Activated CD4-positive, alpha-beta T cell treated with anti-CD3 and anti-CD28 coated beads, Interleukin-2, amount 10 ng/mL, durations not matched to agents 7 days and 5 days (primary cell): ENCODE results near the gene TRMT2A. TPM values are rescaled to one million over a fixed set of nuclear protein-coding genes. Genes with fewer than 3 reads are reported as not detected.

Experiments
- CTCF ChIA-PET: fragments of 350-600 bp; sonication (Branson Sonifier 250); formaldehyde crosslinking; loops from one replicate; lab custom pipeline; 2021; ENCODE audit warnings: antibody characterized with exemption; lab: Charles Lee
- POLR2A ChIA-PET: fragments of 350-600 bp; sonication (Branson Sonifier 250); formaldehyde crosslinking; loops from one replicate; lab custom pipeline; 2021; ENCODE audit warnings: antibody characterized with exemption; lab: Charles Lee
- DNase-seq: peaks from one replicate; pipeline ENCODE4 v3.0.0-alpha.2; 2020
- H3K27ac Mint-ChIP-seq: one replicate; pipeline ENCODE4 v1.8.0; 2021; ENCODE audit warnings: mild to moderate bottlenecking, moderate library complexity, mixed read lengths
- H3K27me3 Mint-ChIP-seq: one replicate; pipeline ENCODE4 v1.8.0; 2021; ENCODE audit warnings: mixed read lengths
- H3K36me3 Mint-ChIP-seq: one replicate; pipeline ENCODE4 v1.8.0; 2021; ENCODE audit warnings: low read depth, mixed read lengths
- H3K4me1 Mint-ChIP-seq: one replicate; pipeline ENCODE4 v1.8.0; 2021; ENCODE audit warnings: mixed read lengths
- H3K4me3 Mint-ChIP-seq: one replicate; pipeline ENCODE4 v1.8.0; 2021; ENCODE audit warnings: mild to moderate bottlenecking, moderate library complexity, mixed read lengths
- H3K9me3 Mint-ChIP-seq: one replicate; pipeline ENCODE4 v1.8.0; 2021; ENCODE audit warnings: mixed read lengths
- total RNA-seq, 2 experiments: library from RNA; stranded (reverse); gene quantifications; one replicate each; pipeline ENCODE4 v1.2.3, GENCODE V29; 2021

Gene TRMT2A
- total RNA-seq, 2 experiments from 2014 or later, result 85.5 to 91.4 TPM

GRCh38 chr22:20087319-20088262 is 29.4 kb downstream of the TRMT2A start:
- peaks cover 53% of the 10 kb centered on the region for H3K36me3 Mint-ChIP-seq
- H3K4me1 Mint-ChIP-seq, result peaks cover 35% of the 10 kb centered on the region
- CTCF ChIA-PET, result no interaction called here

GRCh38 chr22:20086763-20087162 is 30.3 kb downstream of the TRMT2A start:
- no peak overlapping the region for H3K4me3 Mint-ChIP-seq
- CTCF ChIA-PET, result interaction anchor here (1.2 kb wide), 1 partner anchor 24 kb away, joined by 6 read pairs; no protein-coding TSS in a partner anchor
- no peak for DNase-seq
- POLR2A ChIA-PET, result no interaction called here
- no peak overlapping the region for H3K27ac Mint-ChIP-seq
- no peaks in the 10 kb centered on the region for H3K27me3 Mint-ChIP-seq
- peaks cover 45% of the 10 kb centered on the region for H3K36me3 Mint-ChIP-seq
- no peaks in the 10 kb centered on the region for H3K9me3 Mint-ChIP-seq
- H3K4me1 Mint-ChIP-seq, result peaks cover 43% of the 10 kb centered on the region

More at GRCh38 chr22:20087319-20088262, 29.4 kb downstream of the TRMT2A start:
- Mint-ChIP-seq H3K27ac (no peak overlapping the region), H3K9me3 (no peaks in the 10 kb centered on the region), H3K4me3 (no peak overlapping the region), H3K27me3 (no peaks in the 10 kb centered on the region)
- POLR2A ChIA-PET, result no interaction called here
- no peak for DNase-seq

- peaks cover 44% of the 10 kb centered on the region for H3K4me1 Mint-ChIP-seq
- H3K36me3 Mint-ChIP-seq, result peaks cover 43% of the 10 kb centered on the region
- no peak for DNase-seq
- H3K4me3 Mint-ChIP-seq, result no peak overlapping the region
- ChIA-PET CTCF (interaction anchor here (0.9 to 1.2 kb wide), 2 partner anchors 25 to 43 kb away, joined by 4 to 6 read pairs; no protein-coding TSS in a partner anchor), POLR2A (no interaction called here)
- no peak overlapping the region for H3K27ac Mint-ChIP-seq
- H3K27me3 Mint-ChIP-seq, result no peaks in the 10 kb centered on the region
- H3K9me3 Mint-ChIP-seq, result no peaks in the 10 kb centered on the region
Measured at GRCh38 chr22:20086101-20086599, 30.9 kb downstream of the TRMT2A start.

- H3K4me3 Mint-ChIP-seq, result no peak overlapping the region
- peaks cover 47% of the 10 kb centered on the region for H3K4me1 Mint-ChIP-seq
- no peak for DNase-seq
- ChIA-PET POLR2A (no interaction called here), CTCF (interaction anchor here (0.9 to 1.2 kb wide), 2 partner anchors 25 to 44 kb away, joined by 4 to 6 read pairs; no protein-coding TSS in a partner anchor)
- peaks cover 39% of the 10 kb centered on the region for H3K36me3 Mint-ChIP-seq
- H3K9me3 Mint-ChIP-seq, result no peaks in the 10 kb centered on the region
- no peak overlapping the region for H3K27ac Mint-ChIP-seq
- no peaks in the 10 kb centered on the region for H3K27me3 Mint-ChIP-seq
Measured at GRCh38 chr22:20085651-20086050, 31.4 kb downstream of the TRMT2A start.

GRCh38 chr22:20084547-20085413 is 32.2 kb downstream of the TRMT2A start:
- POLR2A ChIA-PET, result no interaction called here
- CTCF ChIA-PET, result interaction anchor here (0.8 to 1.2 kb wide), 3 partner anchors 11 to 45 kb away, joined by 3 to 4 read pairs (median 3); partner anchors contain the start of gene RANBP1
- H3K36me3 Mint-ChIP-seq, result peaks cover 32% of the 10 kb centered on the region
- H3K4me1 Mint-ChIP-seq, result peaks cover 48% of the 10 kb centered on the region
- DNase-seq, result peak; percentile 35
- no peaks in the 10 kb centered on the region for H3K27me3 Mint-ChIP-seq
- H3K4me3 Mint-ChIP-seq, result no peak overlapping the region
- no peaks in the 10 kb centered on the region for H3K9me3 Mint-ChIP-seq
- no peak overlapping the region for H3K27ac Mint-ChIP-seq

GRCh38 chr22:20083891-20084546 is 33.0 kb downstream of the TRMT2A start:
- Mint-ChIP-seq H3K27ac (no peak overlapping the region), H3K4me3 (no peak overlapping the region), H3K9me3 (no peaks in the 10 kb centered on the region), H3K27me3 (no peaks in the 10 kb centered on the region), H3K4me1 (peaks cover 52% of the 10 kb centered on the region), H3K36me3 (peaks cover 29% of the 10 kb centered on the region)
- ChIA-PET POLR2A (no interaction called here), CTCF (interaction anchor here (1.2 kb wide), 1 partner anchor 10 kb away, joined by 3 read pairs; no protein-coding TSS in a partner anchor)
- no peak for DNase-seq

- DNase-seq, result no peak
- Mint-ChIP-seq H3K36me3 (peaks cover 24% of the 10 kb centered on the region), H3K27me3 (no peaks in the 10 kb centered on the region), H3K4me1 (peaks cover 52% of the 10 kb centered on the region), H3K9me3 (no peaks in the 10 kb centered on the region), H3K27ac (no peak overlapping the region), H3K4me3 (peak overlapping the region; percentile 1)
- POLR2A ChIA-PET, result no interaction called here
- CTCF ChIA-PET, result interaction anchor here (0.7 to 1.2 kb wide), 4 partner anchors 8 to 28 kb away, joined by 3 to 4 read pairs (median 3); no protein-coding TSS in a partner anchor
Measured at GRCh38 chr22:20083157-20083890, 33.7 kb downstream of the TRMT2A start.

GRCh38 chr22:20080776-20081654 is 36.0 kb downstream of the TRMT2A start:
- ChIA-PET POLR2A (interaction anchor here (1.4 kb wide), 1 partner anchor 20 kb away, joined by 3 read pairs; no protein-coding TSS in a partner anchor), CTCF (interaction anchor here (1.1 kb wide), 1 partner anchor 65 kb away, joined by 3 read pairs; no protein-coding TSS in a partner anchor)
- DNase-seq, result peak; percentile 12
- Mint-ChIP-seq H3K4me3 (peak overlapping the region; percentile 87), H3K27me3 (no peaks in the 10 kb centered on the region), H3K36me3 (peaks cover 7% of the 10 kb centered on the region), H3K9me3 (no peaks in the 10 kb centered on the region), H3K4me1 (peaks cover 49% of the 10 kb centered on the region), H3K27ac (peak overlapping the region; percentile 88)

GRCh38 chr22:20080445-20080775 is 36.6 kb downstream of the TRMT2A start:
- Mint-ChIP-seq H3K27ac (peak overlapping the region; percentile 88), H3K4me3 (peak overlapping the region; percentile 87), H3K36me3 (peaks cover 6% of the 10 kb centered on the region), H3K4me1 (peaks cover 49% of the 10 kb centered on the region), H3K9me3 (no peaks in the 10 kb centered on the region), H3K27me3 (no peaks in the 10 kb centered on the region)
- peak; percentile 74 for DNase-seq
- ChIA-PET CTCF (no interaction called here), POLR2A (interaction anchor here (1.4 kb wide), 1 partner anchor 20 kb away, joined by 3 read pairs; no protein-coding TSS in a partner anchor)

- Mint-ChIP-seq H3K27me3 (no peaks in the 10 kb centered on the region), H3K9me3 (no peaks in the 10 kb centered on the region), H3K4me1 (peaks cover 48% of the 10 kb centered on the region), H3K27ac (peak within 1 kb of the TSS; percentile 93), H3K36me3 (peaks cover 6% of the 10 kb centered on the region), H3K4me3 (peak within 1 kb of the TSS; percentile 93)
- CTCF ChIA-PET, result no interaction called here
- peak; percentile 63 for DNase-seq
- POLR2A ChIA-PET, result no interaction called here
Measured at GRCh38 chr22:20079745-20080444, 37.1 kb downstream of the TRMT2A start, which contains the start of gene DGCR8. Gene DGCR8 (plus strand): TSS chr22:20080241. CDS start chr22:20085964, 5,723 bp downstream.
